Mononuclear cell (primary cell): Measurements from ENCODE around the gene ENTHD1. TPM values are rescaled to one million over a fixed set of nuclear protein-coding genes. Genes with fewer than 3 reads are reported as not detected.
"Not testable (repeated sequence)": the region's sequence is repeated elsewhere in the genome, so short reads cannot be mapped to it uniquely, and the experiment has no call there.

Experiments
- H3K27me3 ChIP-seq: 2 replicates; pipeline ENCODE4 v1.6.0; 2011; ENCODE audit warnings: low read length, control low read depth; ENCODE audit not compliant: insufficient read depth
- H3K4me1 ChIP-seq: 2 replicates; pipeline ENCODE4 v1.5.1; 2011; ENCODE audit warnings: mild to moderate bottlenecking, low read length, control low read depth; ENCODE audit not compliant: insufficient read depth
- H3K4me3 ChIP-seq: 2 replicates; pipeline ENCODE4 v1.5.1; 2011; ENCODE audit warnings: mild to moderate bottlenecking, low read length, moderate library complexity
- H3K9me3 ChIP-seq: 2 replicates; pipeline ENCODE4 v1.5.1; 2011; ENCODE audit warnings: low read depth, mild to moderate bottlenecking, control low read depth, low read length
- total RNA-seq: library from RNA; depleted of rRNA; stranded (reverse); fragments of >200 nt; gene quantifications from one replicate; pipeline ENCODE4 v1.2.3, GENCODE V29; 2012

The ENTHD1 gene
- total RNA-seq, 1 donor: 0.10 TPM

DNA sequence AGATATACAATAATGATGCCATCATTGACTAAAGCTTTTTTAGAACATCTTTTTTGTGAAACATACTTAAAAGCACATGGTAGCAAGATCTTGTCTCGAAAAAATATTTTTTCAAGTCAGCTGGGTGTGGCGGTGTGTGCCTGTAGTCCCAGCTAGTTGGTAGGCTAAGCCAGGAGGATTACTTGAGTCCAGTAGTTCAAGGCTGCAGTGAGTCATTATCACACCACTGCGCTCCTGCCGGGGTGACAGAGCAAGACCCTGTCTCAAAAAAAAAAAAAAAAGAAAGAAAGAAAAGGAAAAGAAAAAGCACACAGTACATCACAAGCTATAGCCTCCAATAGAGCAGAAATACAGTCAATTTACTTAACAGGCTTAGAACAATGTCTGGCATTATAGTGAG lies 37.0 kb downstream of the ENTHD1 start:
- Histone ChIP-seq H3K4me1 (peaks cover 13% of the 10 kb centered on the region), H3K4me3 (no peak overlapping the region), H3K9me3 (no peaks in the 10 kb centered on the region), H3K27me3 (no peaks in the 10 kb centered on the region)

DNA sequence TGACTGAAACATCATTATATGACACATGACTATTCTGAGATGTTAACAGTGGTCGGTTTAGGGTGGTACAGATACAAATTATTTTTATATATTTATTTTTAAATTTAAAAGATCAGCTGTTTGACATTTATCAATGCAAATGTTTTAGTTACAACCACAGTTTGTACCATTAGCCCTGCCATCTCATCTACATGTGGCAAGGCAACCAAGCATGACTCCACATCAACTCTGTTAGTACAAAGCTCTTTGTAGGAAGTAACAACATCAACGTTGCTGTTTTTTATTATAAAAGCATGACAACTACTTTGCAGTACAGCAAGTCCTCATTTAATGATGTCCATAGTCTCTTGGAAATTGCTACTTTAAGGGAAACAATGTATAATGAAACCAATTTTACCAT lies 40.8 kb downstream of the ENTHD1 start:
- no peaks in the 10 kb centered on the region for H3K9me3 ChIP-seq
- peaks cover 16% of the 10 kb centered on the region for H3K4me1 ChIP-seq
- H3K27me3 ChIP-seq: no peaks in the 10 kb centered on the region
- no peak overlapping the region for H3K4me3 ChIP-seq

DNA sequence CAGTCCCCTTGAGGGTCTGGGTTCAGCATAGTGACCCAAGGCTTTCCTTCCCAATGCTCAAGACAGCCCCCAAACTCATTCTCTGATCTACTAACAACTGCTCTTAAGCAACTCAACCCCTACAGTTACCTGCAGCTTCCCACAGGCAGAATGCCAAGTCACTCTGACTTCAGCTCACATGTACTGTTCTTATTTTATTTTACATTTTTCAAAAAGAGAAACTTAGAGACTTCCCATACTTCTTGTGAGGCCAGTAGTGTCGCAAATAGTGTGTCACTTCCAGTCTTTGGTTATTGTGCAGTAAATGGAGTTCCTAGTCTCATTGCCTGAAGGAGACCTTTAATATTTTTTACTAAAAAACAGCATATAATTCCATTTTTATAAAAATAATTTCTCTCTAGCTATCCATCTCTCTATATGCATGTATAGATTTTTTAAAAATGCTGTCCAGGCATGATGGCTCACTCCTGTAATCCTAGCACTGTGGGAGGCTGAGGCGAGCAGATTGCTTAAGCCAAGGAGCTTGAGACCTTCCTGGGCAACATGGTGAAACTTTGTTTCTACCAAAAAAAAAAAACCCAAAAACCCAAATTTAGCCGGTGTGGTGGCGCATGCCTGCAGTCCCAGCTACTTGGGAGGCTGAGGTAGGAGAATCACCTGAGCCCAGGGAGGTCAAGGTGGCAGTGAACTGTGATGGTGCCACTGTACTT lies 41.8 kb downstream of the ENTHD1 start:
- Histone ChIP-seq H3K27me3 (no peaks in the 10 kb centered on the region), H3K4me3 (no peak overlapping the region), H3K4me1 (peaks cover 16% of the 10 kb centered on the region), H3K9me3 (no peaks in the 10 kb centered on the region)

DNA sequence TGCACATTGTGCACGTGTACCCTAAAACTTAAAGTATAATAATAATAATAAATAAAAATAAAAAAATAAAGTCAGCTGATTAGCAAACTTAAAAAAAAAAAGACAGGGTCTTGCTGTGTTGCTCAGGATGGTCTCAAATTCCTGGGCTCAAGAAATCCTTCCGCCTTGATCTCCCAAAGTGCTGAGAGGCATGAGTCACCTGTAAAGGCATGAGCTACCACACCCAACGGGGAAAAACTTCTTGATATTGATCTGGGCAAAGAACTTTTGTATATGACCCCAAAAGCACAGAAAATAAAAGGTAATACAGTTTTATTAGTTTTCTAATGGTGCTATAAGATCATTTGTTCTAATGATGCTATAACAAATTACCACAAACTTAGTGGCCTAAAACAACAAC lies 46.1 kb downstream of the ENTHD1 start:
- H3K4me1 ChIP-seq: peaks cover 19% of the 10 kb centered on the region
- H3K27me3 ChIP-seq: no peaks in the 10 kb centered on the region
- no peak overlapping the region for H3K4me3 ChIP-seq
- no peaks in the 10 kb centered on the region for H3K9me3 ChIP-seq

DNA sequence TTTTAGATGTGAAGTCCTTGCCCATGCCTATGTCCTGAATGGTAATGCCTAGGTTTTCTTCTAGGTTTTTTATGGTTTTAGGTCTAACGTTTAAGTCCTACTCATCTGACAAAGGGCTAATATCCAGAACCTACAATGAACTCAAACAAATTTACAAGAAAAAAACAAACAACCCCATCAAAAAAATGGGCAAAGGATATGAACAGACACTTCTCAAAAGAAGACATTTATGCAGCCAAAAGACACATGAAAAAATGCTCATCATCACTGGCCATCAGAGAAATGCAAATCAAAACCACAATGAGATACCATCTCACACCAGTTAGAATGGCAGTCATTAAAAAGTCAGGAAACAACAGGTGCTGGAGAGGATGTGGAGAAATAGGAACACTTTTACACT lies 47.0 kb downstream of the ENTHD1 start:
- not testable (repeated sequence) for H3K9me3 ChIP-seq, H3K27me3 ChIP-seq, H3K4me3 ChIP-seq
- peaks cover 11% of the 10 kb centered on the region for H3K4me1 ChIP-seq

DNA sequence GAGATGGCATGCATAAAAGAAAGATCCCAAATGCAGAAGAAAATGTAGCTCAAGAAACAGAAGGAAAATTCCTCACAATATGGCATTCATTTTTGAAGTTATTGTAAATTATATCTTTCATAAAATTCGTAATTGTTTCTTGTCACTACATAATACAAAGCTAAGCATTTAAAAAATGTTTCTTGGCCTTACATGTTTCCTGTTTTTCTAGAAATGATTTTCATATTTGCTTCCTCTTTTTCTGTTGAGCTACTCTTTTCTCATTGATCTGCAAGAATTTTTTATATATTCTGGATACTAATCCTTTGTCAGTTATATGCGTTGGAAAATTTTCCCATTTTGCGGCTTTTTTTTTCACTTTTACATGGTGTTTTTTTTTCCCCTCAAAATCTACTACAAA lies 48.0 kb downstream of the ENTHD1 start:
- H3K27me3 ChIP-seq: no peaks in the 10 kb centered on the region
- peaks cover 9% of the 10 kb centered on the region for H3K4me1 ChIP-seq
- no peak overlapping the region for H3K4me3 ChIP-seq
- no peaks in the 10 kb centered on the region for H3K9me3 ChIP-seq

DNA sequence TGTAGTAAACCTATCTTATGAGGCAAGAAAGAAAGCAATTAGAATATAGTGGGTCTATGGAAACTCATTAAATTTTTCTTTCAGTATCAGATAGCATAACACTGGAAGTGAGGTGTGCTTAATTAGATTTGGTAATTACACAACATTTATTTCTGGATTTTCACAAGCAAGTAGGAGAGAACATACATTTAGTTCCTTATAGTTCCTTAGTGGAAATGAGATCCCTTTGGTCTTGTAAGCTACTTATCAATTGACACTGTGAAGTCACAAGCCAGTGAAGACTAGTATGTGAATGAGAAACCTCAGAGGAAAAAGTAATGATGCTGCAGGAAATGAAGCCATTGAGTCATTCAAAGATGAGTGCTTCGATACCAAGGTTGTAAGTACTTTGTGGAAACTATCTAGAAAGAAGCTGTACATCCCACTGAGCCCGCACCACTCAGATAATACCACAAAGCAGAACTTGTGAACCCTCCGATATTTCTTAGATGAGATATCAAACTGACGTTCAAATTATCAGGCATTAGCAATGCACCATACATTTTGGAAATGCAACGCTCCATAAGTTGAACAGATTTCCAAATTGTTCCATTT lies 53.5 kb downstream of the ENTHD1 start:
- Histone ChIP-seq H3K27me3 (no peaks in the 10 kb centered on the region), H3K9me3 (no peaks in the 10 kb centered on the region), H3K4me3 (no peak overlapping the region), H3K4me1 (peaks cover 9% of the 10 kb centered on the region)

DNA sequence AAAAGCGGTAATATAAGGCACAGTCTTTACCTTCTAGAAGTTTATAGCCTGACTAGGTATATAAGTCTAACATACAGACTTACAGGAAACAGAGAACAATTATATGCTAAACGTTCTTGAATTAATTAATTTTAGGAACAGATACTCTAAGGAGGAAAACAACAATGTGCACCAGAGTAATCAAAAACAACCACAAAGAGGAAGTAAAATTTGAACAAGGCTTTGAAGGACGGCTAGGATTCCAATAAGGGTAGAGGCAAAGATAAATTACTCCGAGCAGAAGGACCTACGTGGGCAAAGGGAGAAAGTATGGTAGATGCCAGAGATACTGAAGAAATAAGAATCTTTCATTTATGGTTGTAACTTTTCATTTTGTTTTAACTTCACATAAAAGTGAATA lies 54.4 kb downstream of the ENTHD1 start:
- Histone ChIP-seq H3K4me3 (no peak overlapping the region), H3K4me1 (peaks cover 4% of the 10 kb centered on the region), H3K27me3 (no peaks in the 10 kb centered on the region), H3K9me3 (no peaks in the 10 kb centered on the region)

DNA sequence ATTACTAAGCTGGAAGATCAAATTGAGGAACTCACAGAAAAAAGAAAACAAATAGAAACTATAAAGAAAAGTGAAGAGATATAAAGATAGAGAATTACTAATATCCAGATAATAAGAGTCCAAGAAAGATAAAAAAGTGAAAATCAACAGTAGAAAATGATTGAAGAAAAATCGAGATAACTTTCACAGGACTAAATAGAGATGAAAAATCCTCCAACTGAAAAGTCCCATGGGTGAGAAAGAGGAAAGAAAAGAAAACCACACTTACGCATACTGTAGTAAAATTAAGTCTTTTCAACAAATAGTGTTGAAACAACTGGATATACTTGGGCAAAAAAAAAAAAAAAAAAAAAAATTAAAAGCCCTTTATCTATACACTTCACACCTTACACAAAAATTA lies 60.0 kb downstream of the ENTHD1 start:
- Histone ChIP-seq H3K27me3 (no peaks in the 10 kb centered on the region), H3K4me1 (peaks cover 7% of the 10 kb centered on the region), H3K9me3 (no peaks in the 10 kb centered on the region)

DNA sequence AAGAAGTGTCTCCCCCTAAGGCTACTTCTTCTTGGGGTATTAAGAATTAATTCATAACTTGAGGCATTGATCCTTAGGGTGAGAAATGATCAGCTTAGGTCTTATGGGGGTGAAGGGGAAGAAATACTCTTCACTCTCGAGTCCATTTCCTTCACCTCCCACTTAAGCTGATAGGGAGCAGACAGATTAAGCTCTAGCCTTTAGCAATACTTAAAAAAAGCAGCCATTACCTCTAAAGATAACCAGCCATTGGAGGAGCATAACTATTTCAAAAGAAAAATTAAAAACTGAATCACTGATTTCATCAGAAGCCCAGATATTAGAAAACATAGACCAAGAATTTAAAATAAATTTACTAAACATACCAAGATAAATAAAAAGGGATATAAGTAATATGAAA lies 60.5 kb downstream of the ENTHD1 start:
- Histone ChIP-seq H3K4me3 (no peak overlapping the region), H3K9me3 (no peaks in the 10 kb centered on the region), H3K4me1 (peaks cover 7% of the 10 kb centered on the region), H3K27me3 (no peaks in the 10 kb centered on the region)

More for the DNA sequence above, 60.0 kb downstream of the ENTHD1 start:
- no peak overlapping the region for H3K4me3 ChIP-seq

DNA sequence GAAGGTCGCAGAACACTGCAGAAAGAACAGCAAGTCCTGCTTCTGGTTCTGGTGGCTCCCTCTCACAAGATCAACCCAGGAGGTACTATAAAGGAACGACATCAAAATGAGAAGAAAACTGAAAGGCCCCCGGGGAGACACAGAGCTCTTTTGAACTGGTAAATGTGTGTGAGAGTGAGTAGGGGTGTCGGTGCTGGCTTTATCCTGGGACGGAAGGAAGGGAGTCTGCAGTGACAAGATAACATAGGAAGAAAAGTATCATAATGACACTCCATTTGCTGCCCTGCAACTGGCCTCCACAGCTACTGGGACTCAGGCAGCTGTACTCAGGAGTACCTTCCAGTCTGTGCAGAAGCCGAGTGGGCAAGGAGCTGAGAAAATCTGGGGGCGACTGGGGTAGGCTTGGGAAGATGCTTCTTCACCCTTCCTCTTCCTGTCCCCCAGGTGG lies 60.9 kb downstream of the ENTHD1 start:
- Histone ChIP-seq H3K27me3 (no peaks in the 10 kb centered on the region), H3K9me3 (no peaks in the 10 kb centered on the region), H3K4me1 (peaks cover 7% of the 10 kb centered on the region), H3K4me3 (no peak overlapping the region)

DNA sequence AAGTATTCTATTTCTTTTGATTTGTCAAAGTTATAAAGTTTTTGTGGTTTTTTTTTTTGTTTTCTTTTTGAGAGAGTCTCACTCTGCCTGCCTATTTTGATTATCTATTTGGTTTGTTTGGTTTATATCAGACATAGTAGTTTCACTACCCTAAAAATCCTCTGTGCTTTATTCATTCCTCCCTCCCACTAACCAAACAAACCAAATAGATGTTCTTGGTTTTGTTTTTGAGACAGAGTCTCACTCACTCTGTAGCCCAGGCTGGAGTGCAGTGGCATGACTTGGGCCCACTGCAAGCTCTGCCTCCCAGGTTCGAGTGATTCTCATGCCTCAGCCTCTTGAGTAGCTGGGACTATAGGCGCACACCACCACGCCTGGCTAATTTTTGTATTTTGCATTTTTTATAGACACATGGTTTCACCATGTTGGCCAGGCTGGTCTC lies 67.9 kb downstream of the ENTHD1 start:
- Histone ChIP-seq H3K27me3 (no peaks in the 10 kb centered on the region), H3K9me3 (no peaks in the 10 kb centered on the region), H3K4me3 (no peak overlapping the region), H3K4me1 (no peaks in the 10 kb centered on the region)

DNA sequence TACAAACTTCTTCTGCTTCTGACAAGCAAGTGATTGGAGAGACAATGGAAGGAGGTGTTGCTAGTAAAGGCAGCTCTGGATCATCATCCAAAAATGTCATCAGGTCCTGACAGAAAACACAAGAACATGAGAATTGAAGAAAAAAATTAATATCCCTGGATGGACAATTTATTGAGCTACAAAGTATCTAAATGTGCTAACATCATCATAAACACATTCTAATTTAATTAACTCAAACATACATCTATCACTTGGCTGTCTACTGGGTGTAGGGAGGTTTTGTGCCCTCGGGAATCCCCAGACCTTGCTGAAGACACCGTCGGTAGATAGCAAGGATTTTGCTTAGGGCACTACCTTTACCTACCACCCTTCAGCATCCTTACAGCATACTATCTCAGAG lies 72.6 kb downstream of the ENTHD1 start:
- Histone ChIP-seq H3K4me1 (no peaks in the 10 kb centered on the region), H3K9me3 (no peaks in the 10 kb centered on the region), H3K4me3 (no peak overlapping the region), H3K27me3 (no peaks in the 10 kb centered on the region)

DNA sequence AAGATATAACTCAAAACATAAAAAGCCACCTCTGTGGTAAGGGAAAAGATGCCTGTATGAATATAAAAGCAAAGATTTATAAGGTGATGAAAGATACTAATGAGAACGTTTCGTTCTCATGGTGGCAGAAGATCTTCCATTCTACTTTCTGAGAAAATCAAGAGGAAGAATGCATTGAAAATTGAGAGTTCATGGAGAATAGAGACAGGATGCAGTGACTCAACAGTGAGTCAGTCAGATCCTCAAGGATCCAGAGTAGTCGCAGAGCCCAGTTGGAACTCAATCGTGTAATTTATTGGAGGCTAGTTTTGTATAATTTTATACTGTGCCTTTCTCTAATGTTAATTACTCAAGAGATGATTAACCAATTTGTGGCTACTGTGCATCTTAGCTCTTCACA lies 73.3 kb downstream of the ENTHD1 start:
- Histone ChIP-seq H3K9me3 (no peaks in the 10 kb centered on the region), H3K4me1 (no peaks in the 10 kb centered on the region), H3K4me3 (no peak overlapping the region), H3K27me3 (no peaks in the 10 kb centered on the region)

DNA sequence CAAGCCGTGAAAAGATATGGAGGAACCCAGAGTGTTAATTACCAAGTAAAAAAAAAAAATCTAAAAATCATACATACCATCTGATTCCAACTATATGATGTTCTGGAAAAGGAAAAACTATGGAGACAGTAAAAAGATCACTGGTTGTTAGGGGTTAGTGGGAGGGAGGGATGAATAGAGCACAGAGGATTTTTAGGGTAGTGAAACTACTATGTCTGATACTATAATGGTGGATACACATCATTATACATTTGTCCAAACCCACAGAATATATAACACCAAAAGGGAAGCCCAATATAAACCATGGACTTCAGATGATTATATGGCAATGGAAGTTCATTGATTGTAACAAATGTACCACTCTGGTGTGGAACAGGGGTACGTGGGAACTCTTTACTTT lies 74.1 kb downstream of the ENTHD1 start:
- H3K27me3 ChIP-seq: no peaks in the 10 kb centered on the region
- no peak overlapping the region for H3K4me3 ChIP-seq
- no peaks in the 10 kb centered on the region for H3K4me1 ChIP-seq
- H3K9me3 ChIP-seq: no peaks in the 10 kb centered on the region

DNA sequence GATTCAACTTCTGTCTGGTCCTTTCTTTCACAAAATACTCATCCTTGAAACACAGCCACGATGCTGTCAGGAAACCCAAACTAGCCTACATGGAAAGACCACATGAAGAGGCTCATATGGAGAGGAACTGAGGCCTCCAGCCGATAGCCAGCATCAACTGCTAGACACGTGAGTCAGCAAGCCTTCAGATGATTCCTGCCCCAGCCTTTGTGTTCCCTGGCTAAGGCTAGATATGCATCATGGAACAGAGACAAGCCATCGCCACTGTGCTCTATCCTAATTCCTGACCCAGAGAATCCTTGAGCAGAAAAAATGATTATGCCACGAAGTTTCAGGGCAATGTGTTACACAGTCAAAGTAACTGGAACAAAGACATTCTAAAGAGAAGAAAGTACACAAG lies 75.5 kb downstream of the ENTHD1 start:
- Histone ChIP-seq H3K4me1 (no peaks in the 10 kb centered on the region), H3K4me3 (no peak overlapping the region), H3K27me3 (no peaks in the 10 kb centered on the region), H3K9me3 (no peaks in the 10 kb centered on the region)
